Sigmoid colon (tissue), 3 donors: ENCODE measurements around the gene NRG3.

Experiments
- POLR2A ChIP-seq, 2 donors: fragments of 450-650 bp; IDR thresholded peaks; one replicate each; pipeline ENCODE4 v1.6.1; 2016; ENCODE audit warnings: antibody characterized with exemption in 2 of 2, mild to moderate bottlenecking in 2 of 2, moderate library complexity in 2 of 2
- TF ChIP-seq, protein P1 (sequence below), 4 experiments: fragments of 450-650 bp in 3 of 4; fragments of 200-600 bp in 1 of 4; IDR thresholded peaks; one replicate each; pipeline ENCODE4 v1.5.1; 2016 to 2019; ENCODE audit warnings: antibody characterized with exemption in 4 of 4, mild to moderate bottlenecking in 3 of 4, moderate library complexity in 2 of 4

DNA sequence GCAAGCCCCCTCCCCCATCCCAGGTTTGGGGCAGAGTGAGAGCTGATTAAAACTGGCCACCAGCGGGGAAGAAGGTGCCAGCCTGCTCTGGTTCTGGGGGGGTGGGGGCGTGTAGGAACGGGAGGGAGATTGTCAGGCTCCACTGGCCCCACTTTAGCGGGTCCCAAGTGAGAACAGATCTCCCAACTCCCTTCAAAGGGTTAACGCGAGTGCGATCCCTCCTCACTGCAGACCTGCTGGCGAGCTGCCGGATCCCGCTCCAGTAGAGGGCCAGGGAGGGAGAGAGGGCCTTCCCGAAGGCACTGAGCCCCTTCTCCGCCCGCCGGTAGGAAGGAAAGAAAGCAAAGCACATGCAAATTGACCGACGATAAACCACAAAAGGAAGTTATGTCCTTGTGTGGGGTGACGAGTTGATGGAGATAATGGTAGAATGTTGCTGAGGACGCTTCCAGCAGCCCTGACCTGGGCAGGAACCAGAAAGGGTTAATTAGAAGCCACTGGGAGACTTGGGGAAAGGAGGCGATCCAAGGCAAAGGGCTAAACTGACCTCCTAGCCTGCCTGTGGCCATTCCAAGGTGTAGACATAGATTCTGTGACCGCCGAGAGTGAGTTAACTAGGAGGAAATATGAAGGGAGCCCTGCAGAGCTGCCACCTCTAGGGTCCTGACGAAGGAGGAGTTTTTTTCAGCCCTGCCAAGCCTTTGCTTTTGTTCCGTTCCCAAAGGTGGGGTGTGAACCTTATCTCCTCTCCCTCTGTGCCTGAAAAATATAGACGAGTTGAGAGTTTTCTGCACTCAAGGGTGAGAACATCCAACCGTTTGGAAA is 1.5 kb downstream of the NRG3 start:
- TF ChIP-seq POLR2A (IDR thresholded peaks at IDR 0.05) = no peak
- TF ChIP-seq, protein P1, sequence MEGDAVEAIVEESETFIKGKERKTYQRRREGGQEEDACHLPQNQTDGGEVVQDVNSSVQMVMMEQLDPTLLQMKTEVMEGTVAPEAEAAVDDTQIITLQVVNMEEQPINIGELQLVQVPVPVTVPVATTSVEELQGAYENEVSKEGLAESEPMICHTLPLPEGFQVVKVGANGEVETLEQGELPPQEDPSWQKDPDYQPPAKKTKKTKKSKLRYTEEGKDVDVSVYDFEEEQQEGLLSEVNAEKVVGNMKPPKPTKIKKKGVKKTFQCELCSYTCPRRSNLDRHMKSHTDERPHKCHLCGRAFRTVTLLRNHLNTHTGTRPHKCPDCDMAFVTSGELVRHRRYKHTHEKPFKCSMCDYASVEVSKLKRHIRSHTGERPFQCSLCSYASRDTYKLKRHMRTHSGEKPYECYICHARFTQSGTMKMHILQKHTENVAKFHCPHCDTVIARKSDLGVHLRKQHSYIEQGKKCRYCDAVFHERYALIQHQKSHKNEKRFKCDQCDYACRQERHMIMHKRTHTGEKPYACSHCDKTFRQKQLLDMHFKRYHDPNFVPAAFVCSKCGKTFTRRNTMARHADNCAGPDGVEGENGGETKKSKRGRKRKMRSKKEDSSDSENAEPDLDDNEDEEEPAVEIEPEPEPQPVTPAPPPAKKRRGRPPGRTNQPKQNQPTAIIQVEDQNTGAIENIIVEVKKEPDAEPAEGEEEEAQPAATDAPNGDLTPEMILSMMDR (IDR thresholded peaks at IDR 0.05) = no peak
